CD4-positive, alpha-beta T cell treated with Interleukin-4 for 1 hour (primary cell): ENCODE results near the gene KRTAP20-1.

Source experiments
- DNase-seq, 2 donors: peaks; one replicate each; pipeline ENCODE4 v3.0.0-alpha.2; 2020 to 2022

Gene KRTAP20-1, protein sequence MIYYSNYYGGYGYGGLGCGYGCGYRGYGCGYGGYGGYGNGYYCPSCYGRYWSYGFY

GRCh38 chr21:30616125-30616524, at the start of gene KRTAP20-1:
Gene KRTAP20-1, plus strand, starts transcription at chr21:30616425. Its CDS starts 30 bp downstream, at chr21:30616455.
- DNase-seq: no peak

DNA sequence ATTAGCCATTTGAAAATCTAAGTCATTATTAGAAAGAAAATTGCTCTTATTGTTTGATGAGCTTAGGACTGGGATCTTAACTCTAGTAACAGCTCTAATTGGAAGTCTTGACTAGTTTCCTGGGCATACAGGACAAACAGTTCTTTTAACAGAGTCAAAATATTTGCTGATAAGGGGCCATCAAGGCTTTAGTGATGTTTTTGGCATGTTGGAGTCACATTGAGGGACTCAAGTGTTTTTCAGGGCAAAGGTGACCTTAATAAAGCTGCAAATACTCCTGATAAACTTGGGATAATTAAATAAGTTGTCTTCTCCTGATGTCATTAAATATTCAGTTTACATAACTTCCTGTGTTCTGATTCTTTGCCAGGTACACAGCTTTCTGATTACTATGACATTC, 48.6 kb upstream of the KRTAP20-1 start:
- no peak for DNase-seq

GRCh38 chr21:30577766-30578165, 38.5 kb upstream of the KRTAP20-1 start:
- no peak for DNase-seq

- DNase-seq: no peak
These were observed 36.9 kb upstream of the KRTAP20-1 start for GRCh38 chr21:30579346-30579745.

- no peak for DNase-seq
These were observed 36.1 kb upstream of the KRTAP20-1 start for GRCh38 chr21:30580132-30580531.

DNA sequence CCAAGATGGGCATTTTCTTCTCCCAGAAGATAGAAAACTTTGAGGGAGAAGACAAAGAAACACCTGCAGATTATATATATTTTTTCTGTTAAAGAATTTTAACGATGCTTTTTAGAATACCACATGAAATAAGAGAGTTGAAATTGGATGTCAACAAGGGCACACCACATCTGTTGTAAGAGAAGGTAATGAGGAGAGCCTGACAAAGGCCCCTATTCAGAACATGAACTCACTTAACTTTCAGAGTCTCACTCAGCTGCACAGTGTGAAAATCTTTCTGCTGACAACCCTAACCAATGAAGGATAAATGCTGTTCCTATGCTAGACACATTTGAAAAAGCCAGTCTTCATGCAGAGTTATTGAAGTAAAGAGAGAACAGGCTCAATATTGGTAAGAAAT, 33.4 kb upstream of the KRTAP20-1 start:
- no peak for DNase-seq

DNA sequence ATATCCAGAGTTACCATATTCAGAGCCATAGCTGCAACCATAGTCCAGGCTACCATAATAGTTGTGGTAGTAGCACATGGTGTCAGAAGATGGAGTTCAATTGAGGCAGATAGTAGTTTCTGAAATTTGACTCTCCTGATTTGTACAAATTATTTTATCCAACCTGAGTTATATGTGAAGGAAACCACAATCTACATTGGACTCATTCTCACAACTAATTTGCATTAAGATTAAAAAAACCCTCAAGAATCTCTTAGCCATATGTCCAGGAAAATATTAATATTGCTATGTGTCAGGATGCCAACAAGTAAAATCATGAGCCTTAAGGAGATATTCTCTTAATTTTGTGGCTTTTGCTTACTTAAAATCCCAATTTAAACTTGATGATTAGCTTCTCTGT, 25.9 kb upstream of the KRTAP20-1 start, which contains the start of gene KRTAP22-2:
TSS of gene KRTAP22-2 (minus strand) at position 101 of the 400 bp plus-strand sequence.
- no peak for DNase-seq

- no peak for DNase-seq
These were observed 24.1 kb upstream of the KRTAP20-1 start, which contains the start of gene KRTAP6-3 for GRCh38 chr21:30592140-30592539. Gene KRTAP6-3, plus strand, starts transcription at chr21:30592440. Its CDS starts 6 bp downstream, at chr21:30592446.

DNA sequence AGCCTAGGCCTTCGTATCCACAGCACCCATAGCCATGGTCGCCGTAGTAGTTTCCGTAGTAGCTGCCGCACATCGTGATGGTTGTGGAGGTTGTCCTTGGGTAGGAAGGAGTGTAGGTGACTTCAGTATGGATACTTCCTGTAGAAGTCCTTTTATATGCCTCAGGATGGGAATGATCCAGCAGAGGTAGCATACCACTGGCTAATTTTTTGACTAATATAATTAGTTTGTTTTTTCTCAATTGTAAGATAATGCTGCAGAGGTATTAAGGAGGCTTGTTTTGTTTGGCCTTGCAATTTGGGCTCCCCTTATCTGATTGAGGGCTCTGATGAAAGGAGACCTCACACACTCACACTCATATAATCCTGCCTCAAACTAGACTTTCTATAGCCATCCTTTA, 17.4 kb upstream of the KRTAP20-1 start, which contains the start of gene KRTAP6-2:
TSS of gene KRTAP6-2 (minus strand) at position 101 of the 400 bp plus-strand sequence. CDS start at position 73, 28 bp downstream.
- DNase-seq: no peak

- no peak for DNase-seq
These were observed 15.4 kb upstream of the KRTAP20-1 start, which contains the start of gene KRTAP22-1 for GRCh38 chr21:30600787-30601186. Gene KRTAP22-1, plus strand, starts transcription at chr21:30601087.

GRCh38 chr21:30605968-30606367, 10.3 kb upstream of the KRTAP20-1 start:
- DNase-seq: no peak

DNA sequence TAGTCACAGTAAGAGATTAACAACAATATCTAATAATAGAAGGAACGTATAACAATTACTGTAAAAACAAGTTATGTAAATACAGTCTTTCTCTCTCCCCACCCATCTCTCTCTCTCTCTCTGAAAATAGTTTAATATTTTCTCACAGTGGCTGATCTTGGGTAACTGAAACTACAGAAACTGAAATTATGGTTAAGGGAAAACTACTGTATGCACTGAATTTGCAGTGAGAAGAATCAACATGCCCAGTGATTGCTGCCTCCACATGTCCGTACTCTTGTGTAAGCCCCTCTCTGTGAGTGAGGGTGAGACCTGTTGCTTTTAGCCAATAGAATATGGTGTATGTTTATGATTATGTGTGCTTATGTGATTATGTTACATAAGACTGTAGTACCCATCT, 4.1 kb upstream of the KRTAP20-1 start:
- no peak for DNase-seq

DNA sequence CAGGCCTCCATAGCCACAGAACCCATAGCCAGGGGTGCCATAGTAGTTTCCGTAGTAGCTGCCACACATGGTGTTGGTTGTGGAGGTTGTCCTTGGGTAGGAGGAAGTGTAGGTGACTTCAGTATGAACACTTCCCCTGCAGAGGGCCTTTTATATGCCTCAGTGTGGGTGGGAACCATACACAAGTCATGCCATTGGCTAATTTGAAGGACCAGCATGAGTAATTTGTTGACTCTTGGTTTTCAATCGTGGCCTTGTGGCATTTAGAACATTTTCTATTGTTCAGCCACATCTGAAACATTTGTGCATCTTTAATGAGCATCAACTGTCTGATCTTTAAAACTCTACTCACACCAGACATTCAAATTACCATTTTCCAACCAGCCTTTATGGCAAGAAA, 2.4 kb upstream of the KRTAP20-1 start, which contains the start of gene KRTAP6-1:
TSS of gene KRTAP6-1 (minus strand) at position 95 of the 400 bp plus-strand sequence. CDS start at position 69, 26 bp downstream.
- no peak for DNase-seq

DNA sequence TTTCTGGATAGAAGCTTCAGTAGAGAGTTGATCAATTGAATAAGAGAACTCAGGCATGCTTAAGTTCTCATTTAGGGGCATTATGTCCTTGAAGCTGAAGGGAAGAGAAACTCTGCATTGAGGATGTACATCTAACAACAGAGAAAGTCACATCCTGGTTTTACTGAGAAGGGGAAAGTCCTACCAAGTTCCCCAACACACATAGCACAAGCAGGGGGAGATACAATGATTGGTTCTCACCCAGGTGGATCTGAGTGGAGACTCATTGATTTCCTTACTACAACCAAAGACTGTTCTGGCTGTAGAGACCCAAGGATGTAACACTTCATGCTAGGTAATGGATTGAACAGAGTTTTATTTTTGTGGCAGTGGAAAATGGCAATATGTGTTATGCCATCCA, 1.0 kb upstream of the KRTAP20-1 start:
- DNase-seq: no peak

DNA sequence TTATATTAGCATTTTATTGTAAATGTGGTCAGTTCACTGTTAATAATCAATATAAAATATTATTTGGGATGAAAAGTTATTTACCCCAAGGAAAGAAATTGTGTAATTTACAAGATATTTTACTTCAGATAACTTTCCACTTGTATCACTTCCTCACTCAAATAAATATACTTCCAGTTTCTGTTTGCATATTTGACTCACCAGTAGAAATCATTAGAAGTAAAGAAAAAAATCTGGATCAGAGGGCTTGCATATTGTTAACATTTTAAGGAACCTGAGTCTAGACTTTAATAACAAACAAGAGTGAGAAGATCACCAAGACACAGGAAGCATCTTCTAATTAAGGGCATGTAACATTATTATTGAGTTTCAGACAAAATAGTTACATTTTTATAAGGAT, 3.9 kb downstream of the KRTAP20-1 start:
- DNase-seq: no peak

GRCh38 chr21:30620522-30620921, 4.3 kb downstream of the KRTAP20-1 start, which contains the start of gene KRTAP20-4:
Gene KRTAP20-4, plus strand, starts transcription at chr21:30620627.
- DNase-seq: no peak

DNA sequence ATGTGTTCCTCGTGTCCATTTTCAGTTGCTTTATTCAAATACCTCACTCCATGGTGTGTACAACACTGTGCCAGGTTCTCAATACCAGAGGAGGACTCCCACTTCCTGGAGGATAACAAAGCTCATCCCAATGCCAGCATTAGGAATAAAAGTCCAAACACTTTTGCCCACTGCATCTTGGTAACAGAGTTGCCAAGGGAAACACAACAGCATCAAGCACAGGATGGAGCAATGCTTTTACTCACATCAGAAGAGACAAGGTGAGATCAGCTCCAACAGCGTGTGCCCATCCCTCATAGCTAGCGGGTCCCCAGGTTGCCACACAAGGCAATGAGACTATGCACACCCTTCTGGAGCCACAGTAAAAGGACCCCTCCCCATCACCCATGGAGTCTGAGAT, 7.1 kb downstream of the KRTAP20-1 start:
- DNase-seq: no peak

GRCh38 chr21:30625449-30626165, 9.4 kb downstream of the KRTAP20-1 start:
- DNase-seq: no peak

- no peak for DNase-seq
These were observed 11.9 kb downstream of the KRTAP20-1 start for GRCh38 chr21:30628109-30628508.

DNA sequence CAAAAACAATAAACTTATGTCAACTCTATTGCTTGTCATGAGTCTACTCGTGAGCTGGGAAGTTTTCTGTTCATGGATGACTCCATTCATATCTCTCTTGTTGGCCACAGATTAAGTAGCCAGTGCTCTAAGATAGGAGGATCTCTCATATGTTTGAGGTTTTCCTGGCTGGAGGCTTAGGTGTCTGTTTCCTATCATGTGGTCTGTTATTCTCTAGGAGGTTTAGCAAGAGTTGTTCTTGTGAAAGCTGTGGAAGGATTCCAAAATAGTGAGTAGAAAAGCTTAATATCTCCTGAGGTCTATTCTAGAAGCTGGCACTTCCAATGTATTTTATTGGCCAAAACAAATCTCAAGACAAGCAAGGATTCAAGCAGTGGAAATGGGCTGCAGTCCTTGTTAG, 13.0 kb downstream of the KRTAP20-1 start:
- no peak for DNase-seq

DNA sequence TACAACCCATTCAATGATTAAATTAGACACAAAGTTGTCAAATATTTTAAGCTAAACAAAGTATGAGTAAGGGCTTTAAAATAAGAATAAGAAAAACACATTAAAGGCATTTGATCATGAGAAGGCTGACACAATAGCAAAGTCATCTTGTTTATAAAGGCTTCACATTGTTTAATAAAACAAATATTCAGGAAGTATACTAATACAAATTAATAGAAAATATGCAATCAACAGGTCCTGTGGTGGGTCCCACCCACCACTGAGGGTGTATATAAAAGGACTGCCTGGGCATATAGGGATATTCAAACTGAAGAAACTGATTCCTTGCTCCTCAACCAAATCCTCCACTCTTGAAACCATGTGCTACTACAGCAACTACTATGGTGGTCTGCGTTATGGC, 18.7 kb downstream of the KRTAP20-1 start, which contains the start of gene KRTAP20-2:
TSS of gene KRTAP20-2 (plus strand) at position 301 of the 400 bp plus-strand sequence. CDS start at position 359, 58 bp downstream.
- no peak for DNase-seq

DNA sequence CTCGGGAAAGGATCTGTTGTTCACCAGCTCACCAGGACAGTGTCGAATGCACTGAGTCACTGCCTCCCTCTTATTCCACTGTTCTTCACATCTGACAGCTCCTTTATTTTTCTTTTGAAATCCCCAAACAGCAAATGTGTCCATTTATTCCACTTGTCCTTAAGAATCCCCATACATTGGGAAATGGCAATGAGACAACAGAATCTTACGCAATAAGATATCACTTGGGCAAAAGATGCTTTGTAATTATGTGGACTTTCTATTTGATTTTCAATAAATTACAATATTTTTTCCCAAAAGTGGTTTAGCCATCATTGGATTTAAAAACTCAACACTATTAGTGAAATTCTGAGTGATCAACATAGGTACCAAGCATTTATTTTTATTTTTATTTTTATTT, 22.5 kb downstream of the KRTAP20-1 start:
- DNase-seq: no peak

- no peak for DNase-seq
These were observed 26.3 kb downstream of the KRTAP20-1 start, which contains the start of gene KRTAP20-3 for GRCh38 chr21:30642564-30642963. Gene KRTAP20-3, plus strand, starts transcription at chr21:30642864.

- no peak for DNase-seq
These were observed 30.7 kb downstream of the KRTAP20-1 start for GRCh38 chr21:30646904-30647414.
